HL-60 (cell line): ENCODE data around the gene KCNMA1.

Source experiments
- DNase-seq, 2 experiments: peaks; one replicate each; pipeline ENCODE4 v3.0.0-alpha.2; 2010 to 2020; ENCODE audit warnings: low read depth in 1 of 2, low spot score in 1 of 2
- H3K27ac ChIP-seq: fragments of 250-450 bp; sonication (Bioruptor Pico); replicated peaks from 2 replicates; pipeline ENCODE4 v1.5.1; 2020; ENCODE audit warnings: mild to moderate bottlenecking, moderate library complexity
- H3K27me3 ChIP-seq: fragments of 250-450 bp; sonication (Bioruptor Pico); 2 replicates; pipeline ENCODE4 v1.5.1; 2021; ENCODE audit warnings: mild to moderate bottlenecking, moderate library complexity; ENCODE audit not compliant: insufficient read depth, poor library complexity, severe bottlenecking
- H3K4me3 ChIP-seq: replicated peaks from 2 replicates; pipeline ENCODE4 v1.5.1; 2011; ENCODE audit warnings: mild to moderate bottlenecking, control low read depth, low read length; ENCODE audit not compliant: insufficient read depth
- CTCF ChIP-seq: IDR thresholded peaks from one replicate; pipeline ENCODE4 v1.5.1; 2011; ENCODE audit warnings: low read length, control low read depth, inconsistent platforms; ENCODE audit not compliant: insufficient read depth
- GABPA ChIP-seq: IDR thresholded peaks from 2 replicates; pipeline ENCODE4 v1.6.1; 2012; ENCODE audit warnings: low read depth
- POLR2AphosphoS5 ChIP-seq: IDR thresholded peaks from 2 replicates; pipeline ENCODE4 v1.6.1; 2012; ENCODE audit warnings: low read depth
- REST ChIP-seq: IDR thresholded peaks from 2 replicates; pipeline ENCODE4 v1.6.1; 2012; ENCODE audit warnings: low read depth; ENCODE audit not compliant: insufficient replicate concordance
- SPI1 ChIP-seq: IDR thresholded peaks from 2 replicates; pipeline ENCODE4 v1.6.1; 2012; ENCODE audit warnings: low read depth, mild to moderate bottlenecking, borderline replicate concordance

KCNMA1 gene

GRCh38 chr10:77490534-77491314 lies 146.9 kb downstream of the KCNMA1 start:
- H3K4me3 ChIP-seq = no peak overlapping the region
- H3K27me3 ChIP-seq = no peaks in the 10 kb centered on the region
- H3K27ac ChIP-seq = no peak overlapping the region
- DNase-seq = no peak
- TF ChIP-seq POLR2AphosphoS5 (no peak), GABPA (no peak), CTCF (no peak), REST (no peak), SPI1 (no peak)

GRCh38 chr10:77486517-77486916 lies 151.1 kb downstream of the KCNMA1 start:
- Histone ChIP-seq H3K27ac (no peak overlapping the region), H3K27me3 (no peaks in the 10 kb centered on the region), H3K4me3 (no peak overlapping the region)
- TF ChIP-seq SPI1 (no peak), CTCF (no peak), REST (no peak), GABPA (no peak), POLR2AphosphoS5 (no peak)
- no peak for DNase-seq

GRCh38 chr10:77485847-77486246 lies 151.8 kb downstream of the KCNMA1 start:
- no peak for TF ChIP-seq GABPA
- TF ChIP-seq REST = no peak
- no peak for TF ChIP-seq POLR2AphosphoS5
- TF ChIP-seq CTCF = no peak
- no peak for TF ChIP-seq SPI1

More at GRCh38 chr10:77485847-77486246, 151.8 kb downstream of the KCNMA1 start:
- no peak for DNase-seq
- Histone ChIP-seq H3K27me3 (no peaks in the 10 kb centered on the region), H3K27ac (no peak overlapping the region), H3K4me3 (no peak overlapping the region)
